ENCODE measurements around the gene ABCB9.

ABCB9 gene

GRCh38 chr12:122981036-122981471 lies 14.8 kb upstream of the ABCB9 start:
- DNase-seq = no peak

GRCh38 chr12:122980183-122981035 lies 14.1 kb upstream of the ABCB9 start, which contains the start of gene ARL6IP4:
ARL6IP4 (plus strand) TSS chr12:122980681; CDS start chr12:122981140, 459 bp downstream.
- peak; percentile 72 to 90 (median 80) for DNase-seq

DNA sequence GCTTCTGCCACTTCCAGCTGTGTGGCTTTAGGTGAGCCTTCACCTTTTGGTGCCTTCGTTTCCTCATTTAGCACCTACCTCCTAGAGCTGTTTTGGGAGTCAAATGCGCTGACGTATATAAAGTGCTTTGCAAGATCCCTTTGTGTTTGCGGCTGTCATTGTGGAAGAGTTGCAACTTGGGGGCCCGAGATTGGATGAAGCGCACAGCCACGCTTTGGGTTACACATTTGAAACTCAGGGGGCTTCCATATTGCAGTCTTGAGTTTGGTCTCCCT lies 13.6 kb upstream of the ABCB9 start:
- DNase-seq = no peak

- DNase-seq = no peak
Measured at GRCh38 chr12:122979001-122979907, 13.0 kb upstream of the ABCB9 start.

DNA sequence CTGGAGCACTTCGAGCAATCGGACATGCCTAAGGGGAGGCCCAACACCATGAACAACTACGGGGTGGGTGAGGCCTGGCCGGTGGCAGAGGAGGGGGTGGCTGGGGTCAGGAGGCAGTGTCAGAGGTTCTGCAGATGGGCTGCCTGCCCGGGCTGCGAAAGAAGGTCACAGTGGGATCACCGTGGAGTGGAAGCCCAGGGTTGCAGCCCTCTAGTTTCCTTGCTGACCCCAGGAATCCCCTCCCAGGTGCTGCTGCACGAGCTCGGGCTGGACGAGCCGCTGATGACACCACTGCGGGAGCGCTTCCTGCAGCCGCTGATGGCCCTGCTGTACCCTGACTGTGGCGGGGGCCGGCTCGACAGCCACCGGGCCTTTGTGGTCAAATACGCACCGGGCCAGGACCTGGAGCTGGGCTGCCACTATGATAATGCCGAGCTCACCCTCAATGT lies 12.3 kb upstream of the ABCB9 start:
- DNase-seq = no peak

GRCh38 chr12:122977655-122978392 lies 11.6 kb upstream of the ABCB9 start:
- no peak for DNase-seq

DNA sequence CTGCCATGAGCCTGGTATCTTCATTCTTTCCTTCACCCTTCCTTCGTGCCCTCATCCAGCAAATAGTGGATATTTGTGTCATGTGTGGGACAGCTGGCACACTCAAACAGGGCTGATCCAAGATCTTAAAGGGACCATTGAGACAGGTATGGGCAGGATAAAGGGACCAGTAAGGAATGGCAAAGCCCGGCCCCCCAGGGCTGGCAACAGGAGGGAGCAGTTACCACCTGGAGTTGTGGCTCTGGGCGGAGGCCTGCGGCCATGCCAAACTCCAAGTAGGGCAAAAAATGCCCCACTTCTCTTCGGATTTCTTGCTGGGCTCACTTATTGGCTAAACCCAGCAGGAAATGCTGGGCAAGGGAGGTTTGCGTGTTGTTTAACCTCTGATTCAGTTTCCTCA lies 10.9 kb upstream of the ABCB9 start:
- DNase-seq = no peak

DNA sequence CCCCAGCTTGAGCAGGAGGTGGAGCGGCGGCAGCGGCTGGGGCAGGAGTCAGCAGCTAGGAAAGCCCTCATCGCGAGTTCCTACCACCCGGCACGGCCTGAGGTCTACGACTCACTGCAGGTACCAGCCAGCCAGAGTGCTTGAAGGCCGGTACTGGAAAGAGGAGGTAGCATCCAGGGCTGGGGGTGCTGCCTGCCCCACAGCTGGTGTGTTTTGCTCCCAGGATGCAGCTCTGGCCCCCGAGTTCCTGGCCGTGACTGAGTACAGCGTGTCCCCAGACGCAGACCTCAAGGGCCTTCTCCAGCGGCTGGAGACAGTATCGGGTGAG lies 10.3 kb upstream of the ABCB9 start:
- no peak for DNase-seq

DNA sequence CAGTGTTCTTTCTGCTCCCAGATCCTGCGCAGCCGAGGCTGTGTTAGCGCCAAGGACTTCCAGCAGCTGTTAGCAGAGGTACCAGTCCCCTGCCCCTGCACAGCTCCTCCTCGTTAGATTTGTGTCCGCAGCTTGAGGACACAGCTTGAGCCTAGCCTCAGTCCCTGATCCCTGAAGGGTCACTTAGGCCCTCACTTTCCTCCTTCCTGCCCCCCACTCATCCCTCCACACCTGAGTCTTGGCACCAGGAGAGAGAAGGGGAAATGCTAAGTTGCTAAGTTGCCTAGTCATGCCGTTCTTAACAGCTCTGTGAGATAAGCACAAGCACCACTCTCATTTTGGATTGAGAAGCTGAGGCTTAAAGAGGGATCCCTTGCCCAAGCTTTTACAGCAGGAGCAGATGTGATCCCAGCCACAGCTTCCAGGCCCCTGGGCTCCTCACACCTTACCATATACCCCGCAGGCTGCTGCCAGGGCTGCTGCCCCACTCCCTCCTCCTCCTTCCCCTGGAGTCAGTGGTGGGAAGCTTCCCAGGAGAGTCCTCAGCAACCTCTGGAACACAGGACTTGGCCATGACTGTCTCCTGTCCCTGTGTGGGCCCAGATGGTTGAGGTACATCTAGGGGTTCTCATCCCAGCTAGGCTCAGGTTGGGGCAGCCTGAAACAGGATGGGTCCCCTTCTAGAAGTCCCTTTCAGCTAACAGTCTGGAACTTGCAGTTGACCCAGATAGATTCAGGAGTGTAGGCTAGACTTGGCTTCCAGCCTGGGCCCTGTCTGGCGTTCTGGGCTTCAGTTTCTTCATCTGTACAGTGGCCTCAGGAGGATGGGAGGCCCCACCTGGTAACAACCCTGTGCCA lies 9.8 kb upstream of the ABCB9 start:
- DNase-seq = no peak

- DNase-seq = peak; percentile 94 to 96 (median 96)
Measured at GRCh38 chr12:122974892-122975789, 8.9 kb upstream of the ABCB9 start, which contains the start of gene OGFOD2. OGFOD2 (plus strand) TSS chr12:122975244; CDS start chr12:122975252, 8 bp downstream.

- DNase-seq = peak; percentile 98 to 99 (median 99)
Measured at GRCh38 chr12:122974274-122974891, 8.1 kb upstream of the ABCB9 start.

DNA sequence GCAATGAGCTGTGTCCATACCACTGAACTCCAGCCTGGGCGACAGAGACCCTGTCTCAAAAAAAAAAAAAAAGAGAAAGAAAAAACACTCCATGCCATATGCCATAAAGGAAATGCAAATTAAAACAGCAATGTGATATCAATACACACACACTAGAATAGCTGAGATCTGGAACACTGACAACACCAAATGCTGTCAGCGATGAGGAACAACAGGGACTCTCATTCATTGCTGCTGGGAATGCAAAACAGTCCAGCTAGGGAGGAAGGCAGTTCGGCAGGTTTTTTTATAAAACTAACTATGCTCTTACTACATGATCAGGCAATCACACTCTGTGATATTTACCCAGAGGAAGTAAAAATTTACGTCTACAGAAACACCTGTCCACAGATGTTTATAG lies 3.4 kb upstream of the ABCB9 start:
- no peak for DNase-seq

DNA sequence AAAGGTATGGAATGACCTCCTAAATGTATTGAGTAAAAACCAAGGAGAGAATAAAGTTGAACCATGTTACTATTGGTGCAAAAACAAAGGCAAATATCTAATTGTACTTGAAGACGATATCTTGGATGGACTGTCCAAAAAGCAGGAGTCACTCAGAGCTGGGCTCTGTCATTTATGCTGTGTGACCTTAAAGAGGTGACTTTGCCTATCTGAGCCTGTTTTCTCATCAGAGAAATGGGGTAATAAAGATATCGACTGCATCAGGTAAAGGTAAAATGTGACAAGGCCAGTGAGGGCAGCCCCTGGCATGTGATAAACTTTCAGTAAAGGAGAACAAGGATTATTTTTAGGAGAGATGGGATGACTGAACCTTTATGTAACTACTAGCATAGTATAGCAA lies 1.8 kb upstream of the ABCB9 start:
- no peak for DNase-seq

DNA sequence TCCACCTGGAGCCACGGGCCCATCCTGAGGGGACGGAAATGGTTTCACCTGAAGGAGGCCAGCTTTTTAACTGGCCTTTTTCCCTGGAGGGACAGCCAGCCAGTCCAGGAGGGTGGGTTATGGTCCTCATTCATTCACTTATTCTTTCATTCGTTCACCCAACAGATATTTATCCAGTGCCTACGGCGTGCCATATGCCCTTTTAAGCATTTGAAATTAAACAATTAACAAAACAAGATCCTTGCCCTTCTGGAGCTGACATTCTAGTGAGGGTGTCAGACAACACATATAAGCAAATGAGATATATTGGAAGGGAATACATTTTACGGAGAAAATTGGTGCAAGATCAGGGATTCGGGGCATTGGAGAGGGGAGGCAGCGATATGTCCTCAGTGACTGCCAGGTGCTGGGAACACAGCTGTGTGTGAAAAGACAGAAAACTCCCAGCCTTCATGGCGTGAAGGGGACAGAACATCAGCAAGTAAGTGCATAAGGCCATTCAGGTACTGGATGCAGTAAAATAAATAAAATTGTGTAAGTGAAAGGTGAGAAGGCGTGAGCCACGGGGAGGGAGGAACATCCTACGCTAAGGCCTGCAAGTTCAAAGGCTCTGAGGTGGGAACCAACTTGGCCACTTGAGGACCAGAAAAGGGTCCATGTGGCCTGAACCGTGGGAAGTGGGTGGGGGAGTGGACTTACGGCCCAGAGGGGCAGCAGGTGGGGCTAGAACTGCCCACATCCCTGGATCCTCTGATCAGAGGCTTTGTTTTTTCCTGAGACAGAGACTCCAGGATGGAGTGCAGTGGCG lies 684 bp upstream of the ABCB9 start:
- DNase-seq = no peak

DNA sequence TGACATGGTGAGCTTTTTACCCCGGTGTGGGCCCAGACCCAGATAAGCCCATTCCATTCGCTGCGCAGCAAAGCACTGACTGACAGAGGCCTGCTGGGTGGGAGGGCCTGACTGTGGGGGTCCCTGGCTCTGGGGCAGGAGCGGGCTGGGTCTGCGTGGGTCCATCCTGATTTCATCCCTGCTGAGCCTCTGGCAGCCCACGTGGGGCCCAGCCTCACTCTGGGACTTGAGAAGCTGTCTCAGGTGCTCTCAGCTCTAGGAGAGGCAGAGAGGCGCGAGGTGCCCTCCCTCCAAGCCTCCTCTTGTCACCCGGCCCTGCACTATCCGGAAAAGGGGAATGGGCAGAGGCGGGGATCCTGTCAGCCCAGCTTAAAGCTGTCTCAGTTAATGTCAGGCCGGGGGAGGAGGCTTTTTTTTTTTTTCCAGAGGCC lies 927 bp downstream of the ABCB9 start:
- no peak for DNase-seq

DNA sequence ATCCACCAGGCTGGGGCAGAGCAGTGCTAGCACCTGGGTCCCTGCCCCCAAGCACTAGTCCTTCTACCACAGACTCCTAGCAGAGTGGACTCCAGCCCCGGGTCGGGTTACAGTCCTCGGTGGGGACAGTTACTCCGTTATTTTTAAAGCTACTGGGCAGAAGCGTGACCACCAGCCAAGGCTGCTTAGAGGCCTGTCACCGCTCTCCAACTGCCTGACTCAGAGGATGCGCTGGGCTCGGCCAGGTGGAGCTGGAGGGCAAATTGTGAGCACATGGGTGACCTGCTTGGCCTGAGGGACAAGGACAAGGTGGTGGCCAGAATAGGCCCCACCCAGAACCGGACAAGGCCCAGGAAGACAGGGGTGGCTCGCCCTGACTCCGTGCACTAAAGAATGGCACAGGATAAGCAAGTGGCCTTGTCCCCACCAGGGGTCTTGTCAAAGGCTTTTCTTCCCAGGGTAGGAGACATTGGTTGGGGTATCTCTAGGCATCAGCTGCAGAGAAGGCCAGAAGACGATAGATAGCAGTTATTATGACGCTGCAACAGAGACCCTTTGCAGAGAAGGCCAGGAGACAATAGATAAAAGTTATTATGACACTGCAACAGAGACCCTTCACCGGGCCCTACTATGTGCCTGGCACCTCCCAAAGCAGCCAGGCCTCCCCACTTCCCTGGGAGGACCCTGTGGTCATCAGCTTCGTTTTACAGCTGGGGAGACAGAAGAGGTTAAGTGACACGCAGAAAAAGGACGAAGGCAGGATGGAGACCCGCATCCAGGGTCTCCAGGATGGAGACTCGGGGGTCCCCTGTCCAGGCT lies 1.6 kb downstream of the ABCB9 start:
- DNase-seq = no peak

DNA sequence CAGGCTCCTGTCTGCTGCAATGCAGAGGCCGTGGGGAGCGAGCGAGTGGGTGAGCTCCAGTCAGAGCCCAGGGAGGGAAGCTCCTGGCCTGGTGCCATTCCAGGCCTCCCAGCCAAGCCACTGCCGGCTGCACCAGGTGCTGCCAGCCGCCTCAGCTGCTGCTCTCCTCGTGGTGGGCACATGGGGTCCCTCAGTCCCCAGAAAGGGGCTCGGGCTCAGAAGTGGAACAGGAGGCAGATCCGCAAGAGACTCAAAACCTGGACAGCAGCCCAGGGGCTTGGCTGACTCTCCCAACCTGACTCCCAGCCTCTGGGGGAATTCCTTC lies 2.4 kb downstream of the ABCB9 start:
- DNase-seq = peak; percentile 42 to 55 (median 53)

DNA sequence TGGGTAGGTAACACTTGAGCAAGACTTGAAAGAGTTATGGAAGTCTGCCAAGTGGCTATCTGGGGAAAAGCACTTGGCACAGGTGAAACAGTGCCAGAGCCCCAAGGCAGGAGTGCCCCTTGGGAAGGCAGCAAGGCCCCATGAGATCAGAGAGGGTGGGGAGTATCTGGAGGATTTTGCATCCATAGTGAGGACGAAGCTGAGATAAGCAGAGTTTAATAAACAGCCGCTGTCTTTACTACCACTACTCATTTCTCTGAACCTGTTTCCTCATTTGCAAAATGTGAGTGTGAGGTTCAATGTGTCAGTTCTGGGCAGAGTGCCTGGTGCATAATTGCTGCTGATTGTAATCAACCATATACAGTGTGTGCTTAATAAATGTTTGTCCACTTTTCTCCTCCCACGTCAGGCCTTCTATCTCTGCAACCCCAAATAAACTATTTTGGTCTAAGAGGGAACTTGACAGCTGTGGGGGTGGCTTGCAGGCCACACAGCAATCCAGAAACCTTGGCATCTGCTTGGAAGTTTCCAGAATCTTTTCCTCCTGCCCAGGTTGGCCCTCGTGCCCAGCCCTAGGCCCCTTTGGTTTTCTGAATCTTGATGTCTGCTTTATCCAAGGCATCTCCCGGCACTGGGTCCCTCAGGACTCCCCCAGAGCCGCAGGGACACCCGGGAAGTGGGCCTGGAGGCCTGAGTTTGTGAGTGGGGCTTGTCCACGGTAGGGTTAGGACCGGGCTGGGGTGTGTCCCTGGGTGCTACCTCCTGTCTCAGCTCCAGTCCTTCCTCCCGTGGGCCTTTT lies 4.5 kb downstream of the ABCB9 start:
- DNase-seq = no peak
